Glutamatergic neuron (in vitro differentiated cells): ENCODE results near the gene WNT7B. TPM values are rescaled to one million over a fixed set of nuclear protein-coding genes. Genes with fewer than 3 reads are reported as not detected.

Source experiments
- DNase-seq: peaks from one replicate; pipeline ENCODE4 v3.0.0; 2022
- H3K27ac Mint-ChIP-seq: one replicate; pipeline ENCODE4 v1.8.0; 2020; ENCODE audit warnings: mild to moderate bottlenecking, mixed read lengths, inconsistent platforms; ENCODE audit not compliant: unreplicated experiment
- H3K27me3 Mint-ChIP-seq: one replicate; pipeline ENCODE4 v1.8.0; 2020; ENCODE audit warnings: mild to moderate bottlenecking, moderate library complexity, mixed read lengths, inconsistent platforms; ENCODE audit not compliant: unreplicated experiment
- H3K36me3 Mint-ChIP-seq: one replicate; pipeline ENCODE4 v1.8.0; 2020; ENCODE audit warnings: mild to moderate bottlenecking, mixed read lengths, inconsistent platforms; ENCODE audit not compliant: unreplicated experiment
- H3K4me1 Mint-ChIP-seq: one replicate; pipeline ENCODE4 v1.8.0; 2020; ENCODE audit warnings: mild to moderate bottlenecking, low read depth, mixed read lengths, inconsistent platforms; ENCODE audit not compliant: unreplicated experiment
- H3K4me3 Mint-ChIP-seq: one replicate; pipeline ENCODE4 v1.8.0; 2020; ENCODE audit warnings: mild to moderate bottlenecking, mixed read lengths, inconsistent platforms; ENCODE audit not compliant: unreplicated experiment
- H3K9me3 Mint-ChIP-seq: one replicate; pipeline ENCODE4 v1.8.0; 2020; ENCODE audit warnings: mild to moderate bottlenecking, moderate library complexity, mixed read lengths, inconsistent platforms; ENCODE audit not compliant: unreplicated experiment
- total RNA-seq: library from RNA; stranded (reverse); fragmentation: NEBNext Ultra II Directional; extraction: Animal tissue kit (Norgen Biotek cat#: 25700); gene quantifications from one replicate; pipeline ENCODE4 v1.2.1, GENCODE V29; 2021; ENCODE audit not compliant: unreplicated experiment
- TF ChIP-seq, protein P1 (sequence below): fragments of 200-600 bp; sonication (generic); IDR thresholded peaks from one replicate; pipeline ENCODE4 v1.5.0; 2021; ENCODE audit not compliant: partially characterized antibody, unreplicated experiment

The WNT7B gene
- total RNA-seq, 1 donor from 2014 or later = 0.37 TPM

DNA sequence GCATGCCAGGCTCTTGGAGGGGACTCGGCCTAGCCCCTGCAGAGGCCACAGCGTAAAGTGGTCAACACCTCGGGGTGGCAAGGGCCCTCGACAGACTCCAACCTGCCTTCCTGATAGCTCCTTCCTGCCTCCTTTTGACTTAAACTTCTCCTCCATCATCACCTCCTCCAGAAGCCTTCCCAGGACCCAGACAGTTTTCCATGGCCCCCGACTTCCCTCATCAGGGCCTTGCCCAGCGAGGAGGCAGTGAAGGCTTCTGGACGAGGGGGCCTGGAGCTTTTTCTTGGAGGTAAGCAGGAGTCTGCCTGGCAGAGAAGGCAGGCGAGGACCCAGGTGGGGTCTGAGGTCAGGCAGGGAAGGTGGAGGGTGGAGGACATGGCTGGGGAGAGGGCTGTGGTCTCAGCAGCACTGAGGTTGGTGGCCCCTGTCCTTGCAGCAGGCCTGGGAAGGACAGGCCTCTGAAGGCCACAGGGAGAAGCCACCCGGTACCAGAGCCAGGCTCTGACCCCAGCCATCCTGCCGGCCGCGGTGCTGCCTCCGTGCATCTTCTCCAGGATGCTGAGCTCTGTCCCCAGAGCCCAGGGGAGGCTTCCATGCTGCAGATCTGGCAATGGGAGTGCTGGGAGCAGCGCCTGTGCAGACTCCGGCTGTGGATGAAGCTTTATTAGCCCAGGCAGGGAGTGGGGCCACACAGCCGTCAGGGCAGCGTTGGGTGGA, 81.4 kb downstream of the WNT7B start:
- H3K4me1 Mint-ChIP-seq = no peaks in the 10 kb centered on the region
- no peaks in the 10 kb centered on the region for H3K27me3 Mint-ChIP-seq
- H3K4me3 Mint-ChIP-seq = no peak overlapping the region
- peaks cover 2% of the 10 kb centered on the region for H3K9me3 Mint-ChIP-seq
- no peak overlapping the region for H3K27ac Mint-ChIP-seq
- peak; percentile 12 for DNase-seq
- no peaks in the 10 kb centered on the region for H3K36me3 Mint-ChIP-seq
- TF ChIP-seq, protein P1, sequence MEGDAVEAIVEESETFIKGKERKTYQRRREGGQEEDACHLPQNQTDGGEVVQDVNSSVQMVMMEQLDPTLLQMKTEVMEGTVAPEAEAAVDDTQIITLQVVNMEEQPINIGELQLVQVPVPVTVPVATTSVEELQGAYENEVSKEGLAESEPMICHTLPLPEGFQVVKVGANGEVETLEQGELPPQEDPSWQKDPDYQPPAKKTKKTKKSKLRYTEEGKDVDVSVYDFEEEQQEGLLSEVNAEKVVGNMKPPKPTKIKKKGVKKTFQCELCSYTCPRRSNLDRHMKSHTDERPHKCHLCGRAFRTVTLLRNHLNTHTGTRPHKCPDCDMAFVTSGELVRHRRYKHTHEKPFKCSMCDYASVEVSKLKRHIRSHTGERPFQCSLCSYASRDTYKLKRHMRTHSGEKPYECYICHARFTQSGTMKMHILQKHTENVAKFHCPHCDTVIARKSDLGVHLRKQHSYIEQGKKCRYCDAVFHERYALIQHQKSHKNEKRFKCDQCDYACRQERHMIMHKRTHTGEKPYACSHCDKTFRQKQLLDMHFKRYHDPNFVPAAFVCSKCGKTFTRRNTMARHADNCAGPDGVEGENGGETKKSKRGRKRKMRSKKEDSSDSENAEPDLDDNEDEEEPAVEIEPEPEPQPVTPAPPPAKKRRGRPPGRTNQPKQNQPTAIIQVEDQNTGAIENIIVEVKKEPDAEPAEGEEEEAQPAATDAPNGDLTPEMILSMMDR = no peak

DNA sequence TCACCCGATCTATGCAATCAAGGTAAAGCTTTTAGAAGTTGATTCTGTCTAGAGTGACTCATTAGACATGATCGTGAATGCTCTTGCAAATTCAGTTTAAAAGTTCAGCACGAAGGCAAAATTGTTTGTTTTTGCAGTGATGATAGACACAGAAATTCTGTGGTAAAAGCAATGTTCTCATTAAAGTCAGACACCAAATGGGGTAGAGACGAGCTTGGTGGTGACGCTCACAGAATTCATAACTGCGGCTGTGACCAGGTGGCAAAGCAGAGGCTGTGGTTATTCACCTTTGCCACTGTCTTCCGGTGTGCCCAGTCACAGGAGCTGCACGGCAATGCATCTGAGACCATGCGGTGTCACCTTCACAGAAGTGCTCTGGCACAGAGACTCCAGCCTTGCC, 83.4 kb downstream of the WNT7B start:
- no peak overlapping the region for H3K4me3 Mint-ChIP-seq
- peaks cover 2% of the 10 kb centered on the region for H3K9me3 Mint-ChIP-seq
- no peak overlapping the region for H3K27ac Mint-ChIP-seq
- TF ChIP-seq, protein P1 = no peak
- peak; percentile 15 for DNase-seq
- no peaks in the 10 kb centered on the region for H3K27me3 Mint-ChIP-seq
- H3K4me1 Mint-ChIP-seq = no peaks in the 10 kb centered on the region
- no peaks in the 10 kb centered on the region for H3K36me3 Mint-ChIP-seq

DNA sequence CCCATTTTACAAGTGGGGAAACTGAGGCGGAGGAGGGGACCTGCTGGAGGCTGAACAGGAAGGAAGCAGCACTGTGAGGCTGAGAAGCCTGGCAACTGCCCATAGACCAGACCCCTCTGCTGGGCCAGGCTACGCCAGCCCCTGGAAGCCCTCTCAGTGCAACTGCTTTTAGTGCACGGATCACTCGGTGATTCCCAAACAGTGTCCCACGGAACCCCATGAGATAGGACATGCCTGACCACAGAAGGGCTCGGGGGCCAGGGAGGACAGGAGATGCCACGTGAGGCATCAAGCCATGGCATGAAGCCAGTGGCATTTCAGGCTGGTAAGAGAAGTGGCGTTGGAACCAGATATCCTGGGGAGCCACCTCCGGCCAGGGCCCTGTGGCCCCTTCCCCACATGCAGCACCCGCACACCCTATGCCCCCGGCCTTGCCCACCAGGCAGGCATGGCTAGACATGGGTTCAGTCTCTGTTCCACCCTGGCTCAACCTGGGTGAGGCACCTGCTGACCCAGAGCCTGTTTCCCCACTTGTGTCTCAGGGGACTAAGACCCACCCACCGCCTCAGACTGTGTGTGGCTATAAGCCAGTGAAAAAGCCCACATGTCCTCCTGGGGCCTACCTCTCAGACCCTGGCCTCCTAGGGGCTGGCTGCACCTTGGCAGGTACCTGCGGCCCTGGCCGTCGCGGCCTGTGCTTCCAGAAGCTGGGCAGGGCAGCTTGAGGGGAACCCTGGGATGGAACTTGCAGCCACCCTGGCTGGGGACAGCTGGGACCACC, 84.1 kb downstream of the WNT7B start:
- peak; percentile 9 for DNase-seq
- H3K27me3 Mint-ChIP-seq = no peaks in the 10 kb centered on the region

DNA sequence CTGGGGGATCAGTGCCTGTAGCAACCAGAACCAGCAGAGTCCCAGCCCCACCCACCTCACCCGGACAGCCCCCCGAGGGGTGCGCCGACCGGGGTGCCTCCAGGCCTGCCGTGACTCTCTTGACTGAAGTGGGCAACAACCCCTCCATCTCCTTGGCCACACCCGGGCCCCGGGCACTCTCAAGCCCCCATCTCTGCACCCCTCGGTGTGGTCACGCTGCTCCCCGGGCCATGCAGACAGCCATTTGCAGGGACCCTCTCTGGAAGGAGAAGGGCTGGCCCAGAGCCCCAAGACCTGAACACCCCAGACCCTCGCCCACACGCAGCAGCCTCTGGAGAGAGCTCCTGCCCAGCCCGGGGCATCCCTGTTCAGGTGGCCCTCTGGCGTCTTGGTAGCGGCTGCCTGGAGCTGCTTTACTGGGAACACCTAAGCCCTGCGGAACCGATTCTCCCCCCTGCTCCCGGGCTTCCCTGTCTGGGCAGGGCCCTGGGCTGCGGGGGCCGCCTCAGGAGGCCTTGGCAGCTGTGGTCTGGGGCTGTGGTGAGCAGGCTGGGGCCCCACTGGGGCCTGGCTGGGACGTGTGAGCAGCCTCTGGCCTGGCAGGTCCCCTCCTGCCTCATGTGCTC, 84.9 kb downstream of the WNT7B start:
- Mint-ChIP-seq H3K4me1 (no peaks in the 10 kb centered on the region), H3K9me3 (peaks cover 2% of the 10 kb centered on the region), H3K27ac (no peak overlapping the region), H3K36me3 (no peaks in the 10 kb centered on the region), H3K4me3 (no peak overlapping the region), H3K27me3 (peaks cover 3% of the 10 kb centered on the region)
- peak; percentile 23 for DNase-seq
- TF ChIP-seq, protein P1 = no peak

More for the DNA sequence above, 84.1 kb downstream of the WNT7B start:
- Mint-ChIP-seq H3K36me3 (no peaks in the 10 kb centered on the region), H3K9me3 (peaks cover 2% of the 10 kb centered on the region), H3K4me1 (no peaks in the 10 kb centered on the region), H3K4me3 (no peak overlapping the region), H3K27ac (no peak overlapping the region)
- TF ChIP-seq, protein P1 = no peak
